Gastrocnemius medialis (tissue), 4 donors: ENCODE results near the gene GUK1.

ENCODE experiments used
- POLR2A ChIP-seq, 2 donors: fragments of 450-650 bp; IDR thresholded peaks; one replicate each; pipeline ENCODE4 v1.6.1; 2017; ENCODE audit warnings: antibody characterized with exemption in 2 of 2, mild to moderate bottlenecking in 2 of 2, moderate library complexity in 2 of 2
- TF ChIP-seq, protein P1 (sequence below), 5 experiments: fragments of 450-650 bp in 3 of 5; fragments of 200-600 bp in 2 of 5; sonication (generic) in 2 of 5; IDR thresholded peaks in 4 of 5; conservative IDR thresholded peaks in 1 of 5; 1 replicate in 4 of 5; 2 replicates in 1 of 5; pipeline ENCODE4 v1.5.1; 2016 to 2019; ENCODE audit warnings: antibody characterized with exemption in 5 of 5, mild to moderate bottlenecking in 3 of 5, moderate library complexity in 3 of 5

DNA sequence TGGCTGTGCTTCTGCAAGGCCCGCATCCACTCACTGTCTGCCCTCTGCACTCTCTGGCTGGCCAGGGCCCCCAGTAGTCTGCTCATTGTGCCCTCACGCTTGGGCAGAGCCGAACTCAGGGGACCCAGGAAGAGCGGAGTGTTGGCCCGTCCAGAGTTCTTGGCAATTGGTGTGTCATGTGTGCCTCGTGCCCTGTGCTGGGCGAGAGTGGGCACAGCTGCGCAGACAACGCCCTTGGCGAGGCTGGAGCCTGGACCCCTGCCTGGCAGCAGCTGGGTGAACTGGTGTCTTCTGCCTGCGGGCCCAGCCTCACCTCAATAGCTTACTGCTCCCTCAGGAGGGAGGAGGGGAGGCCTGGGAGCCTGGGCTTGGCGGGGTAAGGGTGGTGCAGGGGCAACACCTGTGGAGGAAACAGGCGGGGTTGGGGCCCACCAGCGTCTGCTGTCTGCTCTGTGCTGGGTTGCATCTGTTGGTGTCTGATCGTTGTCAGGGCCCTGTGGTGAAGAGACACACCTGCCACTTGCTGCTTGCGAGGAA, 2.1 kb downstream of the GUK1 start:
- TF ChIP-seq, protein P1, sequence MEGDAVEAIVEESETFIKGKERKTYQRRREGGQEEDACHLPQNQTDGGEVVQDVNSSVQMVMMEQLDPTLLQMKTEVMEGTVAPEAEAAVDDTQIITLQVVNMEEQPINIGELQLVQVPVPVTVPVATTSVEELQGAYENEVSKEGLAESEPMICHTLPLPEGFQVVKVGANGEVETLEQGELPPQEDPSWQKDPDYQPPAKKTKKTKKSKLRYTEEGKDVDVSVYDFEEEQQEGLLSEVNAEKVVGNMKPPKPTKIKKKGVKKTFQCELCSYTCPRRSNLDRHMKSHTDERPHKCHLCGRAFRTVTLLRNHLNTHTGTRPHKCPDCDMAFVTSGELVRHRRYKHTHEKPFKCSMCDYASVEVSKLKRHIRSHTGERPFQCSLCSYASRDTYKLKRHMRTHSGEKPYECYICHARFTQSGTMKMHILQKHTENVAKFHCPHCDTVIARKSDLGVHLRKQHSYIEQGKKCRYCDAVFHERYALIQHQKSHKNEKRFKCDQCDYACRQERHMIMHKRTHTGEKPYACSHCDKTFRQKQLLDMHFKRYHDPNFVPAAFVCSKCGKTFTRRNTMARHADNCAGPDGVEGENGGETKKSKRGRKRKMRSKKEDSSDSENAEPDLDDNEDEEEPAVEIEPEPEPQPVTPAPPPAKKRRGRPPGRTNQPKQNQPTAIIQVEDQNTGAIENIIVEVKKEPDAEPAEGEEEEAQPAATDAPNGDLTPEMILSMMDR (IDR thresholded peaks at IDR 0.05 in 4 of 5, conservative IDR thresholded peaks at IDR 0.05 in 1 of 5) = no peak
- peak in 1 of 2 donors; percentile 8 for TF ChIP-seq POLR2A (IDR thresholded peaks at IDR 0.05)
